Middle frontal gyrus (tissue), 1 donor: Measurements from ENCODE around the gene APAF1.
"Not testable (repeated sequence)": the region's sequence is repeated elsewhere in the genome, so short reads cannot be mapped to it uniquely, and the experiment has no call there.

ENCODE experiments used
- DNase-seq: peaks from one replicate; pipeline ENCODE4 v3.0.0-alpha.2; 2015; ENCODE audit warnings: low spot score; ENCODE audit errors: extremely low spot score

APAF1 gene, protein sequence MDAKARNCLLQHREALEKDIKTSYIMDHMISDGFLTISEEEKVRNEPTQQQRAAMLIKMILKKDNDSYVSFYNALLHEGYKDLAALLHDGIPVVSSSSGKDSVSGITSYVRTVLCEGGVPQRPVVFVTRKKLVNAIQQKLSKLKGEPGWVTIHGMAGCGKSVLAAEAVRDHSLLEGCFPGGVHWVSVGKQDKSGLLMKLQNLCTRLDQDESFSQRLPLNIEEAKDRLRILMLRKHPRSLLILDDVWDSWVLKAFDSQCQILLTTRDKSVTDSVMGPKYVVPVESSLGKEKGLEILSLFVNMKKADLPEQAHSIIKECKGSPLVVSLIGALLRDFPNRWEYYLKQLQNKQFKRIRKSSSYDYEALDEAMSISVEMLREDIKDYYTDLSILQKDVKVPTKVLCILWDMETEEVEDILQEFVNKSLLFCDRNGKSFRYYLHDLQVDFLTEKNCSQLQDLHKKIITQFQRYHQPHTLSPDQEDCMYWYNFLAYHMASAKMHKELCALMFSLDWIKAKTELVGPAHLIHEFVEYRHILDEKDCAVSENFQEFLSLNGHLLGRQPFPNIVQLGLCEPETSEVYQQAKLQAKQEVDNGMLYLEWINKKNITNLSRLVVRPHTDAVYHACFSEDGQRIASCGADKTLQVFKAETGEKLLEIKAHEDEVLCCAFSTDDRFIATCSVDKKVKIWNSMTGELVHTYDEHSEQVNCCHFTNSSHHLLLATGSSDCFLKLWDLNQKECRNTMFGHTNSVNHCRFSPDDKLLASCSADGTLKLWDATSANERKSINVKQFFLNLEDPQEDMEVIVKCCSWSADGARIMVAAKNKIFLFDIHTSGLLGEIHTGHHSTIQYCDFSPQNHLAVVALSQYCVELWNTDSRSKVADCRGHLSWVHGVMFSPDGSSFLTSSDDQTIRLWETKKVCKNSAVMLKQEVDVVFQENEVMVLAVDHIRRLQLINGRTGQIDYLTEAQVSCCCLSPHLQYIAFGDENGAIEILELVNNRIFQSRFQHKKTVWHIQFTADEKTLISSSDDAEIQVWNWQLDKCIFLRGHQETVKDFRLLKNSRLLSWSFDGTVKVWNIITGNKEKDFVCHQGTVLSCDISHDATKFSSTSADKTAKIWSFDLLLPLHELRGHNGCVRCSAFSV (N-terminal part only)

GRCh38 chr12:98644712-98645571 is at the start of gene APAF1, which contains the start of gene IKBIP:
Gene APAF1, plus strand, starts transcription at chr12:98645290. Its CDS starts 3,070 bp downstream, at chr12:98648360.
Gene IKBIP, minus strand, starts transcription at chr12:98644788. Its CDS starts 87 bp downstream, at chr12:98644701.
- DNase-seq: peak; percentile 96

DNA sequence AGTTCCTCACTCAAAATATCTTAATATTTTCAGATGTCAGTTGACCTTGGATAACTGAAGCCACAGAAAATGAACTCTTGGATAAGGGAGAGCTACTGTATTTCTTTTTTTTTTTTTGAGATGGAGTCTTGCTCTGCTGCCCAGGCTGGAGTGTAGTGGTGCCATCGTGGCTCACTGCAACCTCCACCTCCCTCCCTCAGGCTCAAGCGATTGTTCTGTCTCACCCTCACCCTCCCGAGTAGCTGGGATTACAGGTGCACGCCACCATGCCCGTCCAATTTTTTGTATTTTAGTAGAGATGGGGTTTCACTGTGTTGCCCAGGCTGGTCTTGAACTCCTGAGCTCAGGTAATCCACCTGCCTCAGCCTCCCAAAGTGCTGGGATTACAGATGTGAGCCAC is 47.8 kb upstream of the APAF1 start:
- DNase-seq: not testable (repeated sequence)

DNA sequence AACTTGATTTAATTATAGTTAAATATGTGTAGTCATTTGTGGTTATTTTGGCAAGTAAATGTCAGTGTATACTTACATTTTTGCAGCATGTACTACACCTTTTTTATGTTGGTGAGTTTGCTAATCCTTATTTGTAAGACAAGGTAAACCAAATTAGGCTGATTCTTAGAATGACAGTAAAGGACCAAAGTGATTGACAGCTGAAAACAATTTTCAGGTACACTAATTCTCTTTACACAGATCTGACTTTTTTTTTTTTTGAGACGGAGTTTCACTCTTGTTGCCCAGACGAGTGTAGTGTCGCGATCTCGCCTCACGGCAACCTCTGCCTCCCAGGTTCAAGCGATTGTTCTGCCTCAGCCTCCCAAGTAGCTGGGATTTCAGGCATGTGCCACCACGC is 43.2 kb upstream of the APAF1 start:
- DNase-seq: no peak

GRCh38 chr12:98606359-98606988 is 38.6 kb upstream of the APAF1 start:
- no peak for DNase-seq

GRCh38 chr12:98610596-98610995 is 34.5 kb upstream of the APAF1 start:
- DNase-seq: no peak

GRCh38 chr12:98612696-98613334 is 32.3 kb upstream of the APAF1 start:
- no peak for DNase-seq

DNA sequence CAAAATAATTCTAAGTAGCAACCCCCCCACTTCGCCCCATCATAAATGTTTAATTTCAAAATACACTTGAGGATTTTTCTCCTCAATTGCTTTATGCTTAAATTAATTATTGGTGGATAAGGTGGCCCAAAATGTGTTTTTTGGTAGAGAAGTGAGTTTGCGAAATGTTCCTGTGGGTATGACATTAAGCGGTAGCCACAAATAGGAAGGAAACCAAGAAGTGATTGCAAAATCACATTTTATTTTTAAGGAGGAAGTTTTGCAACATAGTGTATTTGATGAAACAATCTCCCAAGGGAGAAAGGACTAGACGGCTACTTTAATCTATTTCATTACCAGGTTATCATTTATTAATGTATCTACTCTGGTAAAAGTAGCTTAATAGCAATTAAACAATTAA is 26.1 kb upstream of the APAF1 start:
- DNase-seq: no peak

DNA sequence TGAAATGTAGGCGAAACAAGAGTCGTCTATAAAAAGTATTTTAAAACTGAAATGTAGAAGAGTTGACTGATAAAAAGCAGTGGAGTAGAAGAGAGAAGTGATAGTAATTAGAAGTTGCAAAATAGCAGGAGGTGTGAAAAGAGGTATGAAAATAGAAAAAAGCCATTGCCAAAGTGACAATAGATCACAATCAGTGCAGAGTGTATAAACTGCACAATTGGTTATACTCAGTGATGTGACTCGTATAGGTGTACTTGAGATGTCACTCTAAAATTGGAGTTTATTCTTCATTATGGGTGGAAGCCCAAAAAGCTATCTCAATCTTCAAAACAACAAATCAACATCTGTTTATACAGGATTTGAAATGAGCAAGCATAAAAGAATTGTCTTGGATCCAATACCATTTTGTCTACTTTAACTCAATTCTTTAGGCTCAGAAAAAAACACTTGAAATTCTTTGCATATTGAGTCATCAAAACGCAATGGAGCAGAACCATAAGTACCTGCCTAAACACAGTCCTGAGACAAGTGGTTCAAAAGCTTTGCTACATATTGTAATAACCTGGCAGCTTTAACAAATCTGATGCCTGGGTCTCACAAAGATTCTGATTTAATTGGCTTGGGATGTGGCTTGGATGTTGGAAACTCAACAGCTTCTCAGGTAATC is 9.3 kb upstream of the APAF1 start:
- DNase-seq: no peak

GRCh38 chr12:98637068-98637467 is 8.0 kb upstream of the APAF1 start:
- DNase-seq: no peak

GRCh38 chr12:98638009-98638408 is 7.1 kb upstream of the APAF1 start:
- no peak for DNase-seq

DNA sequence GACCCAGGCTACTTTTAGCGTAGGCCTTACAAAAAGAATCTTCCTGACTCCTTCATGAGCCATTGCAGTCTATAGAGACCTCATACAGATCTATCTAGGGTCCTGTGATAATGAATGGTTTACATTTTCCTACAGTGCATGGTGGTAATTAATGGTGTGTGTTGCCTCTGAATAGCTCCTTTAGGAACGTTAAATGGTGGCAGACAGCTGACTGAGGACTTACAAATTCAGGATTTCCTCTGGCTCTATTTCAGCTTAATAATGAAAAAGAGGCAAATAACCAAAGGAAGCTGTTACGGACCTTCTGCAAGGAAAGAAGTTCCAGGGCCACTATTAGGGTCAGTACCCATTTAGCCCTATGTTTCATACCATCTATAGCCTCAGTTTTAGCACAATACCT is 5.6 kb upstream of the APAF1 start:
- no peak for DNase-seq

- not testable (repeated sequence) for DNase-seq
These were observed 2.3 kb upstream of the APAF1 start for GRCh38 chr12:98642801-98643200.

DNA sequence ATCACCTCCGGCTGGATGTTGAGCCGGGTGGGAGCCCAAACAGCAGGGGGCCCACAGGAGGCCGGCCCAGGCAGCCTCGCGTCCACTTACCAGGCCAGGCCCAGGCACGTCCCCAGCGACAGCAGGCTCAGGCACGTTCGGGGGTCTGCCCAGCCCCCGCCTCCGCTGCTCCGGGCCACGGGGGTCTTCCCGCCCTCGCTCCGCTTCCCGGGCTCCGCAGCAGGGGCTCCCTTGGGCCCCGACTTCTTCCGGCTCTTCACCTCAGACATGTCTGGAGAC is 718 bp upstream of the APAF1 start:
- DNase-seq: no peak

GRCh38 chr12:98645572-98646067 is 530 bp downstream of the APAF1 start:
- no peak for DNase-seq

DNA sequence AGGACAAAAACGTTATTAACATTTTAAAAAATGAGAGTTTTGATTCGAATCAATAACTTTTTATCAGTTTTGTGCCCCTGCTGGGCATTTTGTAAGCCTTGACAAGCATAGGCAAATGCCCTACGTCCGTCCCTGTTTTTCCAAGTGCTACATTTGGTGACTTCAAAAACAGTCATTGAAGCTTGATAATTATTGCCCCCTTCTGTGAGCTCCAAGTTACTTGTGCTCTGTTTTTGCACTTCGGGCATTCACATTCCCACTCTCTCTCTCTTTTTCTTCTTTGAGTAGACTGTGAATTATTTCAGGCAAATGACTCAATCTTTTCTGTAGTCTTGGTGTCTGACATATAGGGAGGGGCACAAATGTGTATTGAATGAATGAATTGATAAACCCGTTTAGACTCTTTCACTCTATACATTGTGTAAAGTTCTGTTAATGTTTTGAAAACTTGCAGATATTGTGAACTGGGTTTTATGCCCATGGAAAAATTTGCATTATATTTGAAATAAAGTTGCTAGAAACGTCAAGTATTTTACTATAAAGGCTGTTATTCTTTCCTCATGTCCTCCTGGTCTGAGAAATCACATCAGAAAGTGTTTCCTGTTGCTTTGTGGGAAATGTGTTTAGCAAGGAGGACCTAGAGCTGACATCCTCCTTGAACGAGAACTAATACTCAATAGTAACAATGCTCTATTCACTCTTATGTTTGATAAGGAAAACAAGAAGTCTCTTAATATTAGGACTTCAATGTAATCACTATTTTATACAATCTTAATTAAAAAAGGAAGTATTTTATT is 1.4 kb downstream of the APAF1 start:
- DNase-seq: no peak

DNA sequence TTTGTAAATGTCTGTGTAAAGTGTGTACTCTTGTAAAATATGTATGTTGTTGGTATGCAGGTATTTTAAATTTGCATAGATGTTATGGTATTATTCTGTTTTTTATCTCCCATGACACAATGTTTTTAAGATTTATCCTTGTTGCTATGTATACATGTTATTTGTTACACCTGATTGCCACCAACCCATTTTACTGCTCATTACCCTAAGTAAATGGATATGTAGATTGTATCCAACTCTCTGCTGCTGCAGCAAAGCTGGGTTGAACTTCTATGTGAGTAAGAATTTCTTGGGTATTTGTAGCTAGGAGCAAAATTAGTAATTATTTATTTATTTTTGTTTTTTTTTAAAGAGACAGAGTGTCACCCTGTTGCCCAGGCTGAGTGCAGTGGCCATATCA is 6.2 kb downstream of the APAF1 start:
- no peak for DNase-seq

GRCh38 chr12:98653866-98654493 is 8.9 kb downstream of the APAF1 start:
- DNase-seq: peak; percentile 35
